WTC11 (cell line): ENCODE measurements around the gene MICAL3. TPM values are rescaled to one million over a fixed set of nuclear protein-coding genes. Genes with fewer than 3 reads are reported as not detected.

Source experiments
- ATAC-seq: fragments of 200-7000 bp; cut with Tn5 transposase; 2 replicates; pipeline ENCODE4 v1.10.0; 2021; ENCODE audit warnings: mild to moderate bottlenecking, moderate library complexity
- CTCF ChIA-PET: fragments of 300-600 bp; sonication (Branson Sonifier 250); formaldehyde crosslinking; loops from one replicate; lab custom pipeline; 2021; ENCODE audit warnings: antibody characterized with exemption; lab: Charles Lee
- POLR2A ChIA-PET: fragments of 350-600 bp; sonication (Branson Sonifier 250); formaldehyde crosslinking; loops from one replicate; lab custom pipeline; 2021; ENCODE audit warnings: antibody characterized with exemption; lab: Charles Lee
- DNase-seq: peaks from one replicate; pipeline ENCODE4 v3.0.0; 2021; ENCODE audit warnings: low spot score
- H3K27ac Mint-ChIP-seq: 2 replicates; pipeline ENCODE4 v1.8.0; 2021; ENCODE audit warnings: mixed read lengths
- H3K27me3 Mint-ChIP-seq: 2 replicates; pipeline ENCODE4 v1.8.0; 2021; ENCODE audit warnings: low read depth, mild to moderate bottlenecking, moderate library complexity, mixed read lengths
- H3K36me3 Mint-ChIP-seq: 2 replicates; pipeline ENCODE4 v1.8.0; 2021; ENCODE audit warnings: mixed read lengths
- H3K4me1 Mint-ChIP-seq: 2 replicates; pipeline ENCODE4 v1.8.0; 2022; ENCODE audit warnings: mixed read lengths
- H3K4me3 Mint-ChIP-seq: 2 replicates; pipeline ENCODE4 v1.8.0; 2021; ENCODE audit warnings: mild to moderate bottlenecking, moderate library complexity, mixed read lengths
- H3K9me3 Mint-ChIP-seq: 2 replicates; pipeline ENCODE4 v1.8.0; 2021; ENCODE audit warnings: mixed read lengths
- AR ChIP-seq: fragments of 250-450 bp; sonication (Bioruptor Pico); IDR thresholded peaks from 2 replicates; pipeline ENCODE4 v1.9.0; 2021; ENCODE audit warnings: mild to moderate bottlenecking
- E2F4 ChIP-seq: sonication (generic); formaldehyde crosslinking; IDR thresholded peaks from 2 replicates; pipeline ENCODE4 v1.8.1; 2022; ENCODE audit warnings: low read depth, mild to moderate bottlenecking, moderate library complexity, missing genetic modification reagents, borderline replicate concordance
- ELF4 ChIP-seq: sonication (generic); formaldehyde crosslinking; IDR thresholded peaks from 2 replicates; pipeline ENCODE4 v1.8.1; 2022; ENCODE audit warnings: low read depth, mild to moderate bottlenecking, moderate library complexity, missing genetic modification reagents
- EMX1 ChIP-seq: fragments of 250-450 bp; sonication (Bioruptor Pico); IDR thresholded peaks from 2 replicates; pipeline ENCODE4 v1.8.0; 2021; ENCODE audit warnings: mild to moderate bottlenecking
- FOXK1 ChIP-seq: sonication (generic); formaldehyde crosslinking; IDR thresholded peaks from 2 replicates; pipeline ENCODE4 v1.8.0; 2022; ENCODE audit warnings: mild to moderate bottlenecking, moderate library complexity, missing genetic modification reagents
- GRHL2 ChIP-seq: fragments of 250-450 bp; sonication (Bioruptor Pico); IDR thresholded peaks from 2 replicates; pipeline ENCODE4 v1.8.0; 2022; ENCODE audit warnings: mild to moderate bottlenecking, moderate library complexity; ENCODE audit not compliant: insufficient replicate concordance, severe bottlenecking
- GTF2I ChIP-seq: fragments of 250-450 bp; sonication (Bioruptor Pico); conservative IDR thresholded peaks from 2 replicates; pipeline ENCODE4 v1.4.0; 2021; ENCODE audit warnings: mild to moderate bottlenecking
- JUN ChIP-seq: sonication (generic); formaldehyde crosslinking; IDR thresholded peaks from 2 replicates; pipeline ENCODE4 v1.8.0; 2023; ENCODE audit warnings: mild to moderate bottlenecking, missing genetic modification reagents
- MAX ChIP-seq: sonication (generic); formaldehyde crosslinking; IDR thresholded peaks from 2 replicates; pipeline ENCODE4 v1.8.0; 2022; ENCODE audit warnings: mild to moderate bottlenecking, missing genetic modification reagents
- NFYB ChIP-seq: sonication (generic); formaldehyde crosslinking; conservative IDR thresholded peaks from 2 replicates; pipeline ENCODE4 v1.8.0; 2022; ENCODE audit warnings: low read depth, missing genetic modification reagents
- OVOL2 ChIP-seq: fragments of 250-450 bp; sonication (Bioruptor Pico); IDR thresholded peaks from 2 replicates; pipeline ENCODE4 v1.9.0; 2021; ENCODE audit warnings: mild to moderate bottlenecking, borderline replicate concordance
- SMAD4 ChIP-seq: sonication (generic); formaldehyde crosslinking; IDR thresholded peaks from 2 replicates; pipeline ENCODE4 v1.8.0; 2022; ENCODE audit warnings: mild to moderate bottlenecking, missing genetic modification reagents
- STAT6 ChIP-seq: sonication (generic); formaldehyde crosslinking; conservative IDR thresholded peaks from 2 replicates; pipeline ENCODE4 v1.8.1; 2023; ENCODE audit warnings: mild to moderate bottlenecking, low read depth, missing genetic modification reagents, moderate library complexity
- ZBTB43 ChIP-seq: sonication (generic); formaldehyde crosslinking; IDR thresholded peaks from 2 replicates; pipeline ENCODE4 v1.8.1; 2023; ENCODE audit warnings: mild to moderate bottlenecking, missing genetic modification reagents
- ZNF219 ChIP-seq: sonication (generic); formaldehyde crosslinking; IDR thresholded peaks from 2 replicates; pipeline ENCODE4 v1.8.0; 2023; ENCODE audit warnings: missing genetic modification reagents, mild to moderate bottlenecking, borderline replicate concordance
- ZNF232 ChIP-seq: sonication (generic); formaldehyde crosslinking; IDR thresholded peaks from 2 replicates; pipeline ENCODE4 v1.8.0; 2022; ENCODE audit warnings: mild to moderate bottlenecking, missing genetic modification reagents
- ZNF396 ChIP-seq: fragments of 250-450 bp; sonication (Bioruptor Pico); IDR thresholded peaks from 2 replicates; pipeline ENCODE4 v1.8.0; 2021; ENCODE audit warnings: mild to moderate bottlenecking, moderate library complexity, borderline replicate concordance
- total RNA-seq: library from RNA; stranded (reverse); gene quantifications from 3 replicates; pipeline ENCODE4 v1.2.3, GENCODE V29; 2021

The MICAL3 gene
- total RNA-seq, 1 experiment from 2014 or later = 41.2 TPM

- no peak for ATAC-seq
- TF ChIP-seq STAT6 (no peak), GTF2I (no peak), FOXK1 (CRISPR knock-in tag) (no peak), JUN (CRISPR knock-in tag) (no peak), ZNF219 (CRISPR knock-in tag) (no peak), E2F4 (CRISPR knock-in tag) (no peak), GRHL2 (CRISPR knock-in tag) (no peak), AR (CRISPR knock-in tag) (no peak), NFYB (CRISPR knock-in tag) (no peak), EMX1 (no peak), ZBTB43 (CRISPR knock-in tag) (no peak), MAX (CRISPR knock-in tag) (no peak), OVOL2 (CRISPR knock-in tag) (no peak), ELF4 (CRISPR knock-in tag) (no peak), ZNF232 (CRISPR knock-in tag) (no peak), SMAD4 (CRISPR knock-in tag) (no peak), ZNF396 (CRISPR knock-in tag) (no peak)
- Mint-ChIP-seq H3K4me3 (no peak overlapping the region), H3K9me3 (no peaks in the 10 kb centered on the region), H3K27me3 (no peaks in the 10 kb centered on the region; the same call in 1 of the 2 replicates), H3K27ac (no peak overlapping the region), H3K4me1 (0 out of 2 replicates have a peak, but pooled peaks cover 3% of the 10 kb centered on the region), H3K36me3 (no peaks in the 10 kb centered on the region; the same call in none of the 2 replicates)
- CTCF ChIA-PET = interaction anchor here (1.0 to 1.6 kb wide), 4 partner anchors 15 to 214 kb away, joined by 3 to 5 read pairs (median 4); no protein-coding TSS in a partner anchor
- no peak for DNase-seq
- POLR2A ChIA-PET = no interaction called here
Observed at GRCh38 chr22:17861909-17862308, 162.5 kb downstream of the MICAL3 start.
